WTC11 (cell line): Measurements from ENCODE around the gene WAC.
"Not testable (repeated sequence)": the region's sequence is repeated elsewhere in the genome, so short reads cannot be mapped to it uniquely, and the experiment has no call there.

Source experiments
- ATF1 ChIP-seq: sonication (generic); formaldehyde crosslinking; IDR thresholded peaks from 2 replicates; pipeline ENCODE4 v1.8.1; 2023; ENCODE audit warnings: mild to moderate bottlenecking, moderate library complexity, missing genetic modification reagents
- CREM ChIP-seq: sonication (generic); formaldehyde crosslinking; IDR thresholded peaks from 2 replicates; pipeline ENCODE4 v1.8.1; 2022; ENCODE audit warnings: mild to moderate bottlenecking, missing genetic modification reagents, moderate library complexity
- ETV6 ChIP-seq: sonication (generic); formaldehyde crosslinking; IDR thresholded peaks from 2 replicates; pipeline ENCODE4 v1.8.1; 2022; ENCODE audit warnings: mild to moderate bottlenecking, missing genetic modification reagents
- FOXP1 ChIP-seq: sonication (generic); formaldehyde crosslinking; IDR thresholded peaks from 2 replicates; pipeline ENCODE4 v1.8.0; 2022; ENCODE audit warnings: missing genetic modification reagents, mild to moderate bottlenecking, moderate library complexity, borderline replicate concordance
- NR2C2 ChIP-seq: sonication (generic); formaldehyde crosslinking; IDR thresholded peaks from 2 replicates; pipeline ENCODE4 v1.8.0; 2022; ENCODE audit warnings: mild to moderate bottlenecking, missing genetic modification reagents
- NR3C1 ChIP-seq: sonication (generic); formaldehyde crosslinking; conservative IDR thresholded peaks from 2 replicates; pipeline ENCODE4 v1.8.1; 2023; ENCODE audit warnings: low read depth, mild to moderate bottlenecking, missing genetic modification reagents
- TF ChIP-seq, protein P1 (sequence below): fragments of 200-600 bp; IDR thresholded peaks from 2 replicates; pipeline ENCODE4 v1.8.0; 2022; ENCODE audit warnings: antibody characterized with exemption
- TF ChIP-seq, protein P2 (sequence below): sonication (generic); formaldehyde crosslinking; IDR thresholded peaks from 2 replicates; pipeline ENCODE4 v1.8.1; 2023; ENCODE audit warnings: mild to moderate bottlenecking, moderate library complexity, missing genetic modification reagents

DNA sequence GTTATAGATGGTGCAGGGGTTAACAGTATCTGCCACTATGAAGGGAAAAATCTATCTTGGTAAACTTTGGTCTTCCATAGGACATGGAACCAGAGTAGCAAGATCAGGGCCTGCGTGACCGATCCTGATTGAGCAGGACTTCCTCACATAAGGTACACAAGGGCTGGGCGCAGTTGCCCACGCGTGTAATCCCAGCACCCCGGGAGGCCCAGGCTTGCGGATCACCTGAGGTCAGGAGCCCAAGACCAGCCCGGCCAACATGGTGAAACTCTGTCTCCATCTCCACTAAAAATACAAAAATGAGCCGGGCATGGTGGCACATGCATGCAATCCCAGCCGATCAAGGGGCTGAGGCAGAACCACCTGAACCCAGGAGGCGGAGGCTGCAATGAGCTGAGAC, 11.0 kb upstream of the WAC start:
- TF ChIP-seq CREM (CRISPR knock-in tag); NR2C2; ATF1; NR3C1 (CRISPR knock-in tag); ETV6 (CRISPR knock-in tag); FOXP1: not testable (repeated sequence)
- TF ChIP-seq, protein P1, sequence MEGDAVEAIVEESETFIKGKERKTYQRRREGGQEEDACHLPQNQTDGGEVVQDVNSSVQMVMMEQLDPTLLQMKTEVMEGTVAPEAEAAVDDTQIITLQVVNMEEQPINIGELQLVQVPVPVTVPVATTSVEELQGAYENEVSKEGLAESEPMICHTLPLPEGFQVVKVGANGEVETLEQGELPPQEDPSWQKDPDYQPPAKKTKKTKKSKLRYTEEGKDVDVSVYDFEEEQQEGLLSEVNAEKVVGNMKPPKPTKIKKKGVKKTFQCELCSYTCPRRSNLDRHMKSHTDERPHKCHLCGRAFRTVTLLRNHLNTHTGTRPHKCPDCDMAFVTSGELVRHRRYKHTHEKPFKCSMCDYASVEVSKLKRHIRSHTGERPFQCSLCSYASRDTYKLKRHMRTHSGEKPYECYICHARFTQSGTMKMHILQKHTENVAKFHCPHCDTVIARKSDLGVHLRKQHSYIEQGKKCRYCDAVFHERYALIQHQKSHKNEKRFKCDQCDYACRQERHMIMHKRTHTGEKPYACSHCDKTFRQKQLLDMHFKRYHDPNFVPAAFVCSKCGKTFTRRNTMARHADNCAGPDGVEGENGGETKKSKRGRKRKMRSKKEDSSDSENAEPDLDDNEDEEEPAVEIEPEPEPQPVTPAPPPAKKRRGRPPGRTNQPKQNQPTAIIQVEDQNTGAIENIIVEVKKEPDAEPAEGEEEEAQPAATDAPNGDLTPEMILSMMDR = not testable (repeated sequence)
- TF ChIP-seq, protein P2, sequence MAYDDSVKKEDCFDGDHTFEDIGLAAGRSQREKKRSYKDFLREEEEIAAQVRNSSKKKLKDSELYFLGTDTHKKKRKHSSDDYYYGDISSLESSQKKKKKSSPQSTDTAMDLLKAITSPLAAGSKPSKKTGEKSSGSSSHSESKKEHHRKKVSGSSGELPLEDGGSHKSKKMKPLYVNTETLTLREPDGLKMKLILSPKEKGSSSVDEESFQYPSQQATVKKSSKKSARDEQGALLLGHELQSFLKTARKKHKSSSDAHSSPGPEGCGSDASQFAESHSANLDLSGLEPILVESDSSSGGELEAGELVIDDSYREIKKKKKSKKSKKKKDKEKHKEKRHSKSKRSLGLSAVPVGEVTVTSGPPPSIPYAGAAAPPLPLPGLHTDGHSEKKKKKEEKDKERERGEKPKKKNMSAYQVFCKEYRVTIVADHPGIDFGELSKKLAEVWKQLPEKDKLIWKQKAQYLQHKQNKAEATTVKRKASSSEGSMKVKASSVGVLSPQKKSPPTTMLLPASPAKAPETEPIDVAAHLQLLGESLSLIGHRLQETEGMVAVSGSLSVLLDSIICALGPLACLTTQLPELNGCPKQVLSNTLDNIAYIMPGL = not testable (repeated sequence)
